ENCODE data around the gene ZNF319. TPM values are rescaled to one million over a fixed set of nuclear protein-coding genes. Genes with fewer than 3 reads are reported as not detected.

ZNF319 gene
- total RNA-seq, 1 donor from 2014 or later: 2.4 TPM

DNA sequence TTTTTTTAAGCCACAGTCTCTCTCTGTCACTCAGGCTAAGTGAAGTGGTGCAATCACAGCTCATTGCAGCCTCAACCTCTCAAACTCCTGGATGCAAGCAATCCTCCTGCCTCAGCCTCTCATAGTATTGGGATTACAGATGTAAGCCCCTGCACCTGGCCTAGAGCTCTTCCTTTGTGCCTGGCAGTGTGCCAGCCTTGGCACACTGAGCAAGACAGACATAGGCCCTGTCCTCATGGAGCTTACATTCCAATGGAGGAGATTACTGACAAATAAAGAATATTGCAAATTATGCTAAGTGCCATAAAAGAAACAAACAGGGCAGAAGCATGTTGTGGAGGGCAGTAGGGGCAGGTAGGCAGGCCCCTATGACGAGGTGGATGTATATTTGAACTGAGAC is 28.6 kb downstream of the ZNF319 start:
- DNase-seq: no peak

DNA sequence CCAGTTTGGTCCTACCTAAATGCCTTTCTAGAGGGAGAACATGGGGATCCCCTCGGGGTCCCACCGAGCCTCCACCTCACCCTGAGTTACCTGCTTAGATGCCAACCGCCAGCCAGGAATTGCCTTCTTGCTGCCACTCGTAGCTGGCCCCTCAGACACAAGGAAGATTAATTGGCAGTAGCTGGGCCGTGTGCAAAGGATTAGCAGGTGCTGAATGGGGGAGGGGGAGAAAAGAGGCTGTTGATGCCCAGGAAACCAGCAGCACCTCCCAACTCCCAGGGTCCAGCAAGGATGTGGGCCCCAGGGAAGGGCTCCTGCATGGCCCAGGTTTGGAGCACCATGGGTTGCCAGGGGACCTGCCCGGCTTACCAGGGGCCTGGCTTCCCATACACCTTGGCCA is 29.5 kb downstream of the ZNF319 start, which contains the start of gene CNGB1:
Gene CNGB1, minus strand, starts transcription at position 159 of the 400 bp plus-strand sequence. CDS start 3,842 bp downstream, outside the sequence.
- no peak for DNase-seq

DNA sequence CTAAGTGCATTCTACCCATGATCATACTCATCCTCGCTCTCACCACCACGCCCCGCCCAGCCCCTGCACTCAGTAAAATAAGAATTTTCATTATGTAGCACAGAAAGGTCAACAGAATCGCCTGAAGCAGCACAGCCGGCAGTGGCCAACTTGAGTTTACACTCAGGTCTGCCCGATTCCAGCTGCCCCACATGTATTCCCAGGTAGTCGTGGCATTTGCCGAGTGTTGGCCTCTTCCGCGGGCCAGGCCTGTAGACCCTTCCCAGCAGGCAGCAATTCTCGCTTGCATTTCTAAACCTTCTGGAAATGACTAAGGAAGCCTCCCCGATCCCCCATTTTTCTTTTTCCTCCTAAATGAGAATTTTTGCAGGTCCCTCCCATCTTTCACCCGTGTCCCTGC is 30.2 kb downstream of the ZNF319 start:
- DNase-seq: no peak

DNA sequence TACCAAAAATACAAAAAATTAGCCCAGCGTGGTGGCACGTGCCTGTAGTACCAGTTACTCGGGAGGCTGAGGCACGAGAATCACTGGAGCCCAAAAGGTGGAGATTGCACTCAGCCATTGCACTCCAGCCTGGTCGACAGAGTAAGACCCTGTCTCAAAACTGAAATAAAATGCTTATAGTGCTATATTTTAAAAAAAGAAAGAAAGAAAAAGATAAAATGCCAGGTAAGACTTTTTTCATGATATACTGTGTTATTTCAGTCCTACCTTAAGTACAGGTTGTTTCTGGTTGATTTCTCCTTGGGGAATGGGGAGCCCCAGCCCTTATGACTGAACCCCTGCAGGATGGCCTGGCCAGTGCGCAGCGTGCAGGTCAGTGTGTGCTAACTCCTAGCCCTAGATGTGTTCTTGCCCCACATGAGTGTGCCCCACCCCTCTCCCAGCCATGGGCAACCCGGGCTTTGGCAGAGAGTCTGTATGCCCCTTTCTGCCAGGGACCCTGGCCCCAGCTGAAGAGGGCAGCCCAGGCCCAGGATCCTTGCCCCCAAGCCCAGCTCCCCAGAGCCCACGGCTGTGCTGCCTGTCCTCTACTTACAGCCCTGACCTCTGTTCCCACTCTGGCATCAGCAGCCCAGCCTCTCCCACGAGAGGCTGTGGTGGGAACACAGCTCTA is 30.9 kb downstream of the ZNF319 start:
- no peak for DNase-seq

DNA sequence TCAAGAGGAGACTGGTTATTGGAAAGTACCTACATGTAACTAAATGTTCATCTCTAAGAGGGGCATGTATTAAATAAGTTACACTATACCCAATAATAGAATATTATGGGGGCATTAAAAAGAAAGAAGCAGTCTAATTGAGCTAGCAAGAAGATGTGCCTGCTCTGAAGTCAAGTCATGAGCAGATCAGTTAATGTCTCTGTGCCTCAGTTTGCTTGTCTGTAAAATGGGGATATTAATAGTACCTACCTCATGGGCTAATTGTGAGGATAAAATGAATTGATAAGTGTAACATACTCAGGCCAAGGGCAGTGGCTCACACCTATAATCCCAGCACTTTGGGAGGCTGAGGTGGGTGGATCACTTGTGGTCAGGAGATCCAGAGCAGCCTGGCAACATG is 32.6 kb downstream of the ZNF319 start:
- no peak for DNase-seq

DNA sequence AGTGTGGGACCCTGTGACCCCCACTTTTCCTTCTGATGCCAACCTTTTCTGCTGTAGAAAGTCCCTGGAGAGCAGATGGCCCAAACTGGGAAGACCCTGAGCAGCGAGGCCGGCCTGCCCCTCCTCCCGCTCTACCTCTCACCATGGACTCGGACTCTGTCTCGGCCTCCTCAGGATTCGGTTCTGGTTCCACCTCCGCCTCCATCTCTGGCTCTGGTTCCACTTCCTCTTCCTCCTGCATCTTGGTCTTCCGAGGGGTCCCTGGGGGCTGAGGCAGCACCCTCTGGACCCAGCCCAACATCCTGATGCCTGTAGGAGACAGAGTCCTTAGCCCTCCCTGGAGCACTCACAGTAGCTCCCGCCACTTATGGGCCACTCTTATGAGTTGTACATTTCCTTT is 33.5 kb downstream of the ZNF319 start:
- no peak for DNase-seq

DNA sequence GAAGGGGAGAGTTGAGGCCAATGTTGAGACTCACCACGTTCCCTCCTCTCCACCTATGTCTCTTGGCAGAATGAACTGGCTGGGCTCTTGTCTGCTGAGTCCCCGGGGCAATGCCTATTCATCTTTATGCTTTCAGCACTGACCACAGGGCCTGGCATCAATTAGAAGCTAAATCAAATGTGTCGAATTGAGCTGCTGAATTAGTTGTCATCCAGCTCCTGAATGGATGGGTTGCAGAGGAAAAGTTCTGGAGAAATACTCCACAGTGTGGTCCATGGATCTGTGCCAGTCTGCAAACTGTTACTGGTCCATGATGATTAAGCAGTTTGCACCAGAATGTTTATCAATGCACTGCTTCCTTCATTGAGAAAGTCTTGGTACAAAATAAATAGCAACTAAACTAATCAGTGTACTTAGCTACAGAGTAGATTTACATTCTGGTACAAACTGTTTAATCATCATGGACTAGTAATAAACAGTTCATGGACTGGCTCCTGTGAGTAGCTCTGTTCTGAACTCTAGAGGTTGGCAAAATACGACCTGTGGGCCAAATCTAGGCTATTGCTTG is 34.2 kb downstream of the ZNF319 start:
- no peak for DNase-seq

DNA sequence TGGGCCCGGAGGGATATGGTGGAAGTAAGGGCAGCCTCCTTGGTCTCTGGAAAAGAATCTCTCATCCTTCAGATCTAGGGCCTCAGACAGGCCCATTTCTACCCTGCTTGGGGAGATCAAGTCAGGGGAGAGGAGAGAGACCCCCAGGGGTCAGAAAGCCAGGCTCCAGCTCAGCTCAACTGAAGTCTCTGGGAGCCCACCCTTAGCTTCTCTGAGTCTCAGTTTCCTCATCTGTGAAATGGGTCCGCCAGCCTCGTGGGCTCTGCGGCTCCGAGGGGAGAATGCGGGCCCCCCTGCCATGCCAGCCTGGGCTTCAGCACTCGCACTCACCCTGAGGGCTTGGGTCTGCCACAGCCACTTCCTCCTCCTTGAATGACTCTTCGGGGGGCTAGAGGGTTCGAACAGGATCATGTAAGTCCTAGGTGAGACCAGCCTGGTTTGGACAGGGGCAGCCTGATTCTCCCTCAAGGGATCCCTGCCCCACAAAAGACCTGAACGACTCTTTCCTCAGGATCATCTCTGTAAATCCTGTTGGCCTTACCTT is 36.2 kb downstream of the ZNF319 start:
- DNase-seq: no peak

DNA sequence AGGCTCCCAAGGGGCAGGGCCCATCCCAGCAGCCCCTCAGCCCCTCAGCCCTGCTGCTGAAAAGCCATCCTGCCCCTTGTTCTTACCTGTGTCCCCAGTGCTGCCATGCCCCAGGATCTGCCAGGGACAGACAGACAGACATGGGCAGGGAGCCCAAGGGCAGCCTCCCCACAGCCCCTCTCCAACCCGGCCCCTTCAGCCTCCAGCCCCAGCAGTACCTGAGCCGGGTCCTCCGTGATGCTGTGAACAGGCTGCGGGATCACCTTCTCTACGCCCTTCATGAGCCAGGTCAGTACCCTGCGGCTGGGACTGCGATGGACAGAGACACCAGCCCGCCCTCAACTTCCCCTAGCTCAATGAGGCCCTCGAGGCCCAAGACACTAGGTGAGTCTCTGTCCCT is 37.7 kb downstream of the ZNF319 start:
- no peak for DNase-seq

DNA sequence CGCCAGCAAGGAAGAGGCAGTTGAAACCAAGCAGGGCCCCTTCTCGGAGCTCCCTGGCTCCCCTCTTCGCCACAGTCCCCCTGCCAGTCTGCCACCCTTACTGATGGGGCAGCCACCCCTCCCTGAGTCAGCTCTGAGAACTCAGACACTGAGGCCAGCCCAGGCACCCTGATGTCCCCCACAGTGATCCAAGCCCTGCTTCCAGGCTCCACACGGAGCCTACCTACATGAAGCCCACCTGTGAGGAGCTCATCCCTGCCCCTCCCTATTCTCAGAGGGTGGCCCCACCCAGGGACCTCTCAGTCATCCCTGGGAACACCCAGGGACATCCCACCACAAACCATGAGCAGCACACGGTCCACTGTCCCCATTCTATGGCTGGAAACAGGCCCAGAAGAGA is 38.4 kb downstream of the ZNF319 start:
- no peak for DNase-seq

DNA sequence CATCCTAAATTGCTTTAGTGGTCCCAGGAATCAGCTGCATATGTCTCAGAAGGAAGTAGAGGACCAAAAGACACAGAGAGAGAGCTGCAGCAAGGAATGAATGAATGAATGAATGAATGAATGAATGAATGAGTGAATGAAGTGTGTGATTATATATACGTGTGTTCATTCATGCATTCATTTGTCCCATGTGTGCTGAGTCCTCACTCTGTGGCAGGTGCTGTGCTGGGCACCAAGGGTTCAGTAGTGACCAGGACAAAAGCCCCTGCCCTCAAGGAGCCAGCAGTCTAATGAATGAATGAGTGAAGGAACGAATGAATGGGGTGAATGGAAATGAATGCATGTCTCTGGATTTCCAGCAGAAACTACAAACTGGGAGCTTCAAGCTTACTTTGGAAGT is 38.9 kb downstream of the ZNF319 start:
- DNase-seq: no peak

DNA sequence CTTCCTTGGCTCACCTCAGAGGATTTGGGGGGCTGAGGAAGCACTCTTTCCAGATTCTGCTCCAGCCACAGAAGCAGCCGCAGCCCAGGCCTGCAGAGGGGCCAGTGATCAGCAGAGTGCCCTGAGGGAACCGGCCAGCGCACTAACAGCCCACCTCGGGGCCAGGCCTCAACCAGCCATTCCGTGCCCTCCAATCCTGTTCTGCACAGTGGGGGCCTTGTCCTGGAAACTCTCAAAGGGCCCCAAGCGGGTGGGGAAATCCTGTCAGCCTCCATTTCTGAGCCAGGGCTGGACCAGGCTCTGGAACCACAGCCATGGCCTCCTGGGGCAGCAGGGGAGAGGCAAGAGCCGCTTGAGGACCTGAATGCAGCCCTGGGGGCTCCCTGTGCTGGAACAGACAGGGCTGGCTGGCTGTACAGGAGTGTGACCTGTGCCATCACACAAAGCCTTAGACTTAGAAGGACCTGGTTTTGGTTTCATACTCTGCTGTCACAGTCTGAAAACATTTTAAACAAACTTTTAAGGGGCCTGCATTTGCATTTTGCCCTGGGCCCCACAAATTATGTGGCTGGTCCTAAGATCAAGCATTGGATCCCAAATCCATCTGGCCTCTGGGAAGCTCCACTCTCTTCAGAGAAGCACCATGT is 39.5 kb downstream of the ZNF319 start:
- no peak for DNase-seq

DNA sequence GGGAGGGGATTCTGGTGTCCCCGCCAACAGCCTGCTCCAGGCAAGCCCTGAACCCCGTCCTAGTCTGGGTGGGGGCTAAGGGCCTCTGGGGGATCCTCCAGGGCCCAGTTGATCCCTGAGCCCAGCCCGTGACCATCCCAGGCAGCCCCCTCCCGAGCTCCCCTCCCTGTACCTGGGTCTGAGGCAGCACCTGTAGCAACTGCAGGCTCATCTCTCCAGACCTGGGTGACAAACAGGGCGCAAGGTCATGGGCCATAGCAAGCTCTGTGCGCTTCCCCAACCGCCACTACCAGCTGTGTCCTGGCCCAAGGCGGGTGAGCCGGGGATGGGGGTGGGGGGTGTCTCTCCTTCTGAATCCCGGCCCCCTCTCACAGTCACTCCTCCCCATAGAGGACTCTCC is 40.2 kb downstream of the ZNF319 start:
- no peak for DNase-seq

DNA sequence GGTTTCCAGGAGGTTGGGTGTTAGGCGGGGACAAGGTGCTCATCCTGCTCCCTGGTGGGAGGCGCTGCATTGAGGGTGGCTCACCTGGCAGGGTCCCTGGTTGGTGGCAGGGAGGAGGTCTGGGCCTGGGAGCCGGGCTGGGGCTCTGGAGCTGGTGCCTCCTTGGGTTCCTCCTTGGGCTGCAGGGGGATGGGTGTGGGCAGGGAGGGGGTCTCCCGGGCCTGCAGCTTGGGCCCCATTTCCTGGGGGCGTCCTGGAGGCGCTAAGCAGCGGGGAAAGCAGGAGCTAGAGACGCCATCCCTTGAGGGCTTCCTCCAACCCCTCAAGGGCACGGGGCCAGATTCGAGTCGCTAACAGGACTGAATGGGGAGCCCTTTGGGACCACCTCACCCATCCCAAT is 40.7 kb downstream of the ZNF319 start:
- DNase-seq: no peak

DNA sequence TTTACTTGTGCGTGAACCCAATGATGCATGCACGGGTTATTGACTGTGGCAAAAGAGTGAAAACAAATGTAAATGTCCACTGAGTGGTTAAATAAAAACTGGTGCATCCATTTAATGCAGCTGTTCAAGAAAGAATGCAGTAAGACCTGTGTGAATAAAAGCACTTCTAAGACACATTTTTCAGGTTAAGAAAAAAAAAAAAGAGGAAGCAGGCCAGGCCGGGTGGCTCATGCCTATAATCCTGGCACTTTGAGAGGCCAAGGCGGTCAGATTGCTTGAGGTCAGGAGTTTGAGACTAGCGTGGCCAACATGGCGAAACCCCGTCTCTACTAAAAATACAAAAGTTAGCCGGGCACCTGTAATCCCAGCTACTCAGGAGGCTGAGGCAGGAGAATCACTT is 41.4 kb downstream of the ZNF319 start:
- DNase-seq: no peak

DNA sequence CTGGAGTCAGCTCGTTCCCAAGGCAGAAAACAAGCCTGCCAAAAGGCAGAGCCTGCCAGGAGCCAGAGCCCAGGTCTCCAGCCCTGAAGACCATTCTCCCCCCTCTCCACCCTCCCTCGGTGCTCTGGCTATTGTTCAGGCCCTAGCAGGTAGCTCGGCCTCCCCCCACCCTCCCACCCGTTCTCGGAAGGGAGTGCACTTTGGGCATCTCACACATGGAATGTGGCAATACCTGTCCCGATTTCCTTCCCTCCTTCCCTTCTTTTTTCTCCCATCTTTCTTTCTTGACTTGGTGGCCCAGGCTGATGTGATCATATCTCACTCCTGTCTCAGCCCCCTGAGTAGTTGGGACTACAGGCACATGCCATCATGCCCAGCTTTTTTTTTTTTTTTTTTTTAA is 41.9 kb downstream of the ZNF319 start:
- DNase-seq: no peak

DNA sequence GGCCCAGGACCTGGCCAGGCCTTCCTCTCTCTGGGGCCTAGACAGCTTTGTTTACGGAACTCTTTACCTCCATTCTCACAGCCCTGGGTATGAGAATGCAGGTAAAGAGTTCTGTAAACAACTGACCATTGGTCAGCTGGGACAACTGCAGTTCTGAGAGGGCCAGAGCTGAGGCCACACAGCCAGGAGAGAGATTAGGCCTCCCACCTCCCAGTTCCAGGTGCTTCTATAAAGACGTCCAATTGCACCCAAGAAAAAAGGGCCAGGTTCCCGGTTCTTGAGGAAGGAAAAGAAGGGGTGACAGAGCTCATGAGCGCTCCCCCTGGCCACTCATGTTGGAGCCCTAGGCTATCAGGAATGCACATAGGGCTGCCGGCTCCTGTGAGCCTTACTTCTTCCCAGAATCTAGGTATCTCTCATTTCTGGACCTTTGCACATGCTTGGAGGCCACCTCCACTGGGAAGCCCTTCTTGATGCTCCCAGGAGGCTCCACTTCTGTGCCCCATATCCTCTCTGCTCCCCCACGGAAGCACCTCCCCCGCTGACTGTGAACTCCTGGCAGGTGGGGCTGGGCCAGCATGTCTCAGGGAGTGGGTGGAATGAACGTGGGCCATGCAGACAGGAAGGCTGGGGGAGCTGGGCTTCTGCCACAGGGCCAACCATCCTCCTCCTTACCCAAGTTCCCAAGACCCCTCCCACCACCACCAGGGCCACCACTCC is 42.6 kb downstream of the ZNF319 start:
- no peak for DNase-seq

DNA sequence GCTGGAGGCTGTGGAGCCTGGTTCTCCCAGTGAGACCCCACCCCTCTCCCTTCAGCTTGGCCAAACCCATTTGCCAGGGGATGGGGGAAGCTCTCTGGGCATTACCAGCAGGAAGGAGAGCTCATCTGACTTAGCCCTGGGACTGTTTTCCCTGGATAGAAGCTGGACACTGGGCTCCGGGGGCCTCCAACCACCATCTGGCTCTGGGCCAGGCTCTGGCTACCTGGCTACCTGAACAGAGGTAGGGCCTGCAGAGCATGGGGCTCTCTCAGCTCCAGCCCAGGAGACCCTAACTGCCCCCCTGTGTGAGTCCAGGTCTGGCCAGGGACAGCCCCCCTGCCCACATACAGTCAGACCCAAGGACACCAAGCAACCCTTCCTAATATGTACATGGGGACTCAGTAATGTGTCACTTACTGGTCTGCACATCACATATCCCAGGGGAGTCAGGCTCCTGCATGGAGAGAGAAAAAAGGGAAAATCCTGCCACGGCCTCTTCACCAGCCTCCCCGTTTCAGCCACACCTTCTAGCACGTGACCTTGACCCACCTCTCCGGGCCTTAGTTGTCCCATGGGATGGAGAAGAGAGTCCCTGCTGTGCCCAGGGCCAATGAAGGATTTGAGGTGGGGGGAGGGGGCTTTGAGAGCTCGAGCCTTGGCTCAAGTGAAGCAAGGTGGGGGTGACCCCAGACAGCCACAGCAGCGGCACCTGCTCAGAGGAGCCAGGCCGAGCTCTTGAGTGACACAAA is 43.4 kb downstream of the ZNF319 start:
- DNase-seq: no peak

DNA sequence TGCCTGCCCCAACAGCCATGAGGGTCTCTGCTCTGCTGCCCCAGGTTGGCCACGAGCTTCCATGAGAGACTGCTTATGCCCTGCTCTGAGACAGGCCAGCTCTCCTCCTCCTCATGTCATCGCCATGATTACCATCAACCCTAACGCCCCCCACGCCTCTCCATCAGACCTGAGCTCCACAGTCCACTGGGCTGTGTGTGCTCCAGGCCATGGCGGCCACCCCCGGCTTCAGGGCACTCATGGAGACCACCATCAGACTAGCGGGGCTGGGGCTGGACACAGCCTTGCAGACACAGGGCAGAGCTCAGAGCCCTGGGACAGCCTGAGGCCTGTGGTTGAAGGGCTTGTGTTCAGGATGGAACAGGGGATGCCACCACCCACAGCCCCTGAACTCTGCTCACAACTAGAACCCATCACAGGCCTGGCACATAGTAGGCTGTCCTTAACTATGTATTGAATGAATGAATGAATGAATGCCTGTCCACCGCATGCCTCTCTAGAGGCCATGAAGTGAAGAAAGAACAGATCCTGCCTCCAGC is 44.1 kb downstream of the ZNF319 start:
- no peak for DNase-seq

DNA sequence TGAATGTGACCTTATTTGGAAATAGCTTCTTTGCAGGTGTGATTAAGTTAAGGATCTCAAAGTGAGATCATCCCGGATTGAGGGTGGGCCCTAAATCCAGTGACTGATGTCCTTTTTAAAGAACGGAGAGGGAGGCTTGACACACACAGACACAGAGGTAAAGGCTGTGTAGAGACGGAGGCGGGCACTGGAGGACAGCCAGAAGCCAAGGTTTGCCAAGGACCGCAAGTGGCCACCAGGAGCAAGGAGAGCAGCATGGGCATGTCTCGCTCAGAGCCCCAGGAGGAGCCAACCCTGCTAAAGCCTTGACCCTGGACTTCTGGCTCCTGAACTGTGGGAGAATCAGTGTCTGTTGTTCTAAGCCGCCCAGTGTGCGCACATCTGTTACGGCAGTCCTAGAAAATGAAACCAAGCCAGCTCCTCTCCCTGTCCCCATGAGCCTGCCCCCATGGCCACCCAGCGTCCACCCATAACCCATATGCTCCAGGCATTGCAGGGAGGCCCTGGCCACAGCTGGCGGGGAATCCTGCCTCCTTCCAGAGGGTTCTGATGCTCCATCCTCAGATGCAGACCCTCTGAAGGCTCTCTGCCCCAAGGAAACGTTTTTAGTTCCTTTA is 44.8 kb downstream of the ZNF319 start:
- no peak for DNase-seq

DNA sequence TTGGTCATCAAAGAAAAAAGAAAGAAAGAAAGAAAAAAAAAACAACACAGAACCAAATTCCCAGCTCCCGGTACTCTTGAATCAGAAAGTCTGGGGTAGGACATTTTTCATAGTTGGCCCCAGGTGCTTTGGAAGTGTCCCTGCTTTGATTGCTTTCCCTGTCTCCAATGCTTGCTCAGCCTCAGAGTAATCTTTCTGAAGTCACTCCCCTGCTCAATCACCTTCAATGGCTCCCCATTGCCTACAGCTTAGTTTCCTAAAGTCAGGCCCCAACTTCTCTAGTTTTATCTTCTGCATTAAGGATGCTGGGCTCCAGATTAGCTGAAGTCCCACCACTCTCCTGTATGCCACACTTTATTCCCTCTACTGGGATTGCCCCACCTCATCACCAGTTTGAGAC is 46.6 kb downstream of the ZNF319 start:
- DNase-seq: no peak

DNA sequence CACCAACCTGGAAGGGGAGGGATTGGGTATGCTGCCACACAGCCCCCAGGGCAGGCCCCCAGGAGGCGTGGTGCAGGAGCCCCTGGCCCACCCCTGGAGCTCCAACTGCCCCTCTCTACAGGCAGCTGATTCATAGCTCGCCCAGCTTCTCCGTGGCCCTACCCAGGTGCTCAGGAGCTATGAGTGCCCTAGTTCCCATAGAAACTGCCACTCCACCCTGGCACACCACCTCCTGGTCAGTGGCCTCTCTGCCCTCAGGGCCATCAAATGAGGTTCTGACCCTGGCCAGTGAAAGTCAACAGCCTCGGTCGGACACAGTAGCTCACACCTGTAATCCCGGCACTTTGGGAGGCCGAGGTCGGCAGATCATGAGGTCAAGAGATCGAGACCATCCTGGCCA is 47.6 kb downstream of the ZNF319 start:
- no peak for DNase-seq

Measured in skin of body (tissue), 2 donors.